ENCODE results near the gene PITPNC1. TPM values are rescaled to one million over a fixed set of nuclear protein-coding genes. Genes with fewer than 3 reads are reported as not detected.

Gene PITPNC1
- total RNA-seq, 4 donors from 2014 or later, result 2.3 to 8.6 (median 4.3) TPM

- H3K27me3 ChIP-seq, result peaks cover 0 to 4% (median 2%) of the 10 kb centered on the region in 3 donors
- intact Hi-C loops (cut with DNase I; ENCODE audit: low total_unique reads) (no loop called here), in situ Hi-C loops (cut with MboI; ENCODE audit: low sequenced_read_pairs in 4 of 4) (no loop called here)
- peak overlapping the region; percentile 13 to 64 (median 56) for H3K27ac ChIP-seq
- DNase-seq, result no peak
- H3K36me3 ChIP-seq, result no peaks in the 10 kb centered on the region
- TF ChIP-seq POLR2A (IDR thresholded peaks at IDR 0.05) (no peak), CTCF (IDR thresholded peaks at IDR 0.05 in 4 of 5, conservative IDR thresholded peaks at IDR 0.05 in 1 of 5) (no peak)
- no peak for ATAC-seq
- H3K4me1 ChIP-seq, result peaks cover 11 to 12% of the 10 kb centered on the region in 2 donors
- H3K4me3 ChIP-seq, result no peak overlapping the region
- no peaks in the 10 kb centered on the region for H3K9me3 ChIP-seq
These were observed 65.9 kb downstream of the PITPNC1 start for GRCh38 chr17:67442787-67443624.

DNA sequence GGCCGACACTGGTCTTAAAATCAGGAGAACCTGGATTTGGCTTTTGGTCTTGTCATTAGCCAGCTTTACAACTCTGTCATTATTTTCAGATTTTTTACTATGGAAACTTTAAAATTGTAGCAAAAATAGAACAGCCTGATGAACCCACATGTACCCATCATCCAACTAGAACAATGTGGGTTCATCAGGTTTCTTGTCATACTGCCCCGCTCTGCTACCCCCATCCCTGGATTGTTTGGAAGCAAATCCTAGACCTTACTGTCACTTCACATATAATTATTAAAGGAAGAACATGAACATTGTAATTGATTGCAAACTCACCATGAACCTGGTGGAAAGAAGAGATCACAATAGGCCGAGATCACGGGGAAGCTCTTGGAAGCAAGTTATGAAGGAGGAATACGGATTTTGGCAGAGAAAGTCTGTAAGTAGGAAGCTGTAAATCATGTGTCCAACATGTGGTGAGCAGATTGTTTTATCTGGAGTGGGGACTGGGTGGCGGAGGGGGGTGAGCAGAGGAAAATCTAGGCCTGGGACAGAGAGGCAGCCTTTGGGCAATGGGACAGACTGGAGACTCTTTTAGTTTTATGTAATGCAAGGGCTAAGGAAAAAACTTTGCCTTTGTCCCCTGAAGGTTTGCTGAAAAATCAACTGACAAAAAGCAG lies 67.0 kb downstream of the PITPNC1 start:
- no peaks in the 10 kb centered on the region for H3K9me3 ChIP-seq

GRCh38 chr17:67448449-67448848 lies 71.4 kb downstream of the PITPNC1 start:
- Histone ChIP-seq H3K27ac (no peak overlapping the region), H3K36me3 (no peaks in the 10 kb centered on the region), H3K27me3 (no peaks in the 10 kb centered on the region), H3K4me1 (peaks cover 0 to 4% of the 10 kb centered on the region in 2 donors), H3K9me3 (no peaks in the 10 kb centered on the region), H3K4me3 (no peak overlapping the region)
- ATAC-seq, result no peak
- no peak for DNase-seq
- intact Hi-C loops (cut with DNase I; ENCODE audit: low total_unique reads), result no loop called here
- TF ChIP-seq CTCF (IDR thresholded peaks at IDR 0.05 in 4 of 5, conservative IDR thresholded peaks at IDR 0.05 in 1 of 5) (no peak), POLR2A (IDR thresholded peaks at IDR 0.05) (no peak)
- in situ Hi-C loops (cut with MboI; ENCODE audit: low sequenced_read_pairs in 4 of 4), result no loop called here

More for the DNA sequence above, 67.0 kb downstream of the PITPNC1 start:
- H3K36me3 ChIP-seq, result no peaks in the 10 kb centered on the region
- H3K27ac ChIP-seq, result peak overlapping the region; percentile 13 to 64 (median 56)
- DNase-seq, result no peak
- peak in 1 of 2 donors; percentile 17 for ATAC-seq
- H3K4me1 ChIP-seq, result peaks cover 11 to 12% of the 10 kb centered on the region in 2 donors
- intact Hi-C loops (cut with DNase I; ENCODE audit: low total_unique reads) (no loop called here), in situ Hi-C loops (cut with MboI; ENCODE audit: low sequenced_read_pairs in 4 of 4) (no loop called here)
- TF ChIP-seq POLR2A (IDR thresholded peaks at IDR 0.05), result no peak
- TF ChIP-seq CTCF (IDR thresholded peaks at IDR 0.05 in 4 of 5, conservative IDR thresholded peaks at IDR 0.05 in 1 of 5), result no peak
- H3K4me3 ChIP-seq, result no peak overlapping the region
- peaks cover 0 to 4% (median 2%) of the 10 kb centered on the region in 3 donors for H3K27me3 ChIP-seq

GRCh38 chr17:67449065-67449464 lies 72.0 kb downstream of the PITPNC1 start:
- no peak overlapping the region for H3K4me3 ChIP-seq
- H3K9me3 ChIP-seq, result no peaks in the 10 kb centered on the region
- in situ Hi-C loops (cut with MboI; ENCODE audit: low sequenced_read_pairs in 4 of 4), result no loop called here
- ATAC-seq (no peak), DNase-seq (no peak)
- no peaks in the 10 kb centered on the region for H3K27me3 ChIP-seq
- TF ChIP-seq POLR2A (IDR thresholded peaks at IDR 0.05) (no peak), CTCF (IDR thresholded peaks at IDR 0.05 in 4 of 5, conservative IDR thresholded peaks at IDR 0.05 in 1 of 5) (no peak)
- no peaks in the 10 kb centered on the region for H3K36me3 ChIP-seq
- no peak overlapping the region for H3K27ac ChIP-seq
- H3K4me1 ChIP-seq, result peaks cover 0 to 3% of the 10 kb centered on the region in 2 donors
- intact Hi-C loops (cut with DNase I; ENCODE audit: low total_unique reads), result no loop called here

Data from gastrocnemius medialis (tissue), 4 donors.